Measurements from ENCODE around the gene C4A. TPM values are rescaled to one million over a fixed set of nuclear protein-coding genes. Genes with fewer than 3 reads are reported as not detected.

C4A gene
- total and polyA plus RNA-seq, 2 of the 13 experiments (the other 11 are each of a cell fraction or from before 2014, with no cell fraction given): 165 to 478 TPM

DNA sequence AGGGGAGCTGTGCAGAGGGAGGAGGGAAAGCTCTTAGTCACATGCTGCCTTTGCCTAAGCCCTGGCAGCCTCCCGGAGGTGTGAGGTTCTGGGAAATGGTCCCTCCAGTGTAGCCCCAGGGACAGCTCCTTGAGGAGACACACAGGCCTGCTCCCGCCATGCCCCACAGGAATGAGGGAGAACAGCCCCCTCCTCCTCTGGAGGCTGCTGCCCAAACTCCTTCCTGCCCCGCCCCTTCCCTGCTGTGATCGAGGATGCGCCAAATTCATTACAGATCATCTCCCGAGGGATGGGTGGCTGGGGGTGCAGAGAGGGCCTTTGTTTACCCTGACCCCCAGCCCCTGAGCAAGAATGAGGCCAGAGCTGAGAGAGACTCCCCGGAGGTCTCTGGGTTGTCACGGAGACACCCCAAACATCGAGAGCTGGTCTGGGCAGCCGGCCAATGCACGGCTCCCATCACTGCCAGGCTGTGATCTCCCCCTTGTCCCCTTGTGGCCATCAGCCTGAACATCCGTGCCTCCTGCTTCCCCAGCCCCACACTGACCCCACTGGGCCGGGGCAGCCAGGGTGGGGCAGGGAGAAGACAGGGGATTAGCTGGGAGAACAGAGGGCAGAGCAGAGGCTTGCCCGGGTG lies 64.7 kb downstream of the C4A start (continued):
- peak; percentile 16; the same call in 1 of the 2 replicates for TF ChIP-seq UBTF (CRISPR knock-in tag; IDR thresholded peaks at IDR 0.05)
- no peak for TF ChIP-seq SAFB2 (CRISPR knock-in tag; IDR thresholded peaks at IDR 0.05; ENCODE audit: borderline replicate concordance, low read depth)
- no peak for TF ChIP-seq ZNF703 (CRISPR knock-in tag; IDR thresholded peaks at IDR 0.05; ENCODE audit: borderline replicate concordance)
- no peak for TF ChIP-seq HOXA7 (CRISPR knock-in tag; IDR thresholded peaks at IDR 0.05)
- TF ChIP-seq, protein P1, sequence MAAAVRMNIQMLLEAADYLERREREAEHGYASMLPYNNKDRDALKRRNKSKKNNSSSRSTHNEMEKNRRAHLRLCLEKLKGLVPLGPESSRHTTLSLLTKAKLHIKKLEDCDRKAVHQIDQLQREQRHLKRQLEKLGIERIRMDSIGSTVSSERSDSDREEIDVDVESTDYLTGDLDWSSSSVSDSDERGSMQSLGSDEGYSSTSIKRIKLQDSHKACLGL (CRISPR knock-in tag; IDR thresholded peaks at IDR 0.05): 0 out of 2 replicates have a peak, but pooled peaks have one; percentile 40

GRCh38 chr6:32047084-32047478 lies 65.2 kb downstream of the C4A start:
- FAIRE-seq (no peak), ATAC-seq (no peak), DNase-seq (ENCODE audit: low spot score) (peak; percentile 27)
- in situ Hi-C loops (cut with HindIII; ENCODE audit: extremely low pct_ligation_motif_present, low pct_unique_long_range_greater_than_20kb) (no loop called here), intact Hi-C loops (cut with micrococcal nuclease; ENCODE audit: unreplicated experiment) (no loop called here)
- H3K4me3 ChIP-seq (replicated peaks in 1 of 3; ENCODE audit: insufficient read depth in 1 of 3, low read depth in 2 of 3, low read length in 3 of 3): peak overlapping the region in 1 of 3 experiments; percentile 69; a peak in 1 of 6 replicates
- ChIA-PET POLR2A (interaction anchor here (0.9 to 1.4 kb wide), 3 partner anchors 41 to 924 kb away, joined by 3 read pairs; partner anchors contain the start of gene APOM), CTCF (ENCODE audit: low intra/inter-chr PET ratio, low total read pairs) (no interaction called here)
- WGBS (ENCODE audit: low lambda C conversion rate): 30% methylated on average over 9 of the region's 11 CpGs
- peaks cover 11 to 22% of the 10 kb centered on the region in 2 experiments; a peak in 3 of 5 replicates for H3K27me3 ChIP-seq (ENCODE audit: control insufficient read depth in 1 of 2, insufficient read depth in 2 of 2, low read length in 2 of 2)
- no peaks in the 10 kb centered on the region for H3K79me2 ChIP-seq (ENCODE audit: insufficient read depth, low read length)
- no peak overlapping the region for H2AFZ ChIP-seq (ENCODE audit: low read length)
- no peak overlapping the region for H3K27ac ChIP-seq (ENCODE audit: extremely low read length, insufficient read depth, low read length)
- no peak overlapping the region for H3K9ac ChIP-seq (ENCODE audit: insufficient read depth, low read depth, low read length)
- peaks cover 39% of the 10 kb centered on the region for H3K4me1 ChIP-seq (ENCODE audit: insufficient read depth, low read length)
- no peaks in the 10 kb centered on the region for H4K20me1 ChIP-seq (ENCODE audit: insufficient read depth, low read length)
- H3K4me2 ChIP-seq (ENCODE audit: low read depth, low read length): peak overlapping the region; percentile 74
- BruUV-seq (replicated peaks): no TSS peak
- no peaks in the 10 kb centered on the region for H3K9me3 ChIP-seq (ENCODE audit: low read length)
- no peaks in the 10 kb centered on the region for H3K36me3 ChIP-seq (replicated peaks in 1 of 2; ENCODE audit: control insufficient read depth in 1 of 2, insufficient read depth in 2 of 2, low read length in 2 of 2)
- TF ChIP-seq ZNF772 (CRISPR knock-in tag; IDR thresholded peaks at IDR 0.05) (no peak), ZNF605 (CRISPR knock-in tag; IDR thresholded peaks at IDR 0.05) (no peak), ZNF780A (CRISPR knock-in tag; IDR thresholded peaks at IDR 0.05) (no peak), FOXP1 (IDR thresholded peaks at IDR 0.05) (no peak), FOXP1 (CRISPR knock-in tag; IDR thresholded peaks at IDR 0.05) (no peak), ZNF543 (CRISPR knock-in tag; IDR thresholded peaks at IDR 0.05) (no peak), HDAC2 (CRISPR knock-in tag; IDR thresholded peaks at IDR 0.05) (no peak), TP53 (CRISPR knock-in tag; conservative IDR thresholded peaks at IDR 0.05) (no peak), SOX6 (IDR thresholded peaks at IDR 0.05) (no peak), SOX6 (CRISPR knock-in tag; IDR thresholded peaks at IDR 0.05) (no peak), ZNF121 (CRISPR knock-in tag; IDR thresholded peaks at IDR 0.05) (no peak), FOXO4 (CRISPR knock-in tag; conservative IDR thresholded peaks at IDR 0.05) (no peak)

All from HepG2 (cell line).